B cell (primary cell): ENCODE measurements around the gene LCN15.

Experiments
- CTCF ChIP-seq: fragments of 200-600 bp; IDR thresholded peaks from one replicate; pipeline ENCODE4 v1.8.0; 2022; ENCODE audit warnings: antibody characterized with exemption, mild to moderate bottlenecking
- EZH2 ChIP-seq: IDR thresholded peaks from 2 replicates; pipeline ENCODE4 v1.6.1; 2012; ENCODE audit warnings: borderline replicate concordance, low read depth, mild to moderate bottlenecking, moderate library complexity, low read length; ENCODE audit not compliant: insufficient read depth, poor library complexity, severe bottlenecking

DNA sequence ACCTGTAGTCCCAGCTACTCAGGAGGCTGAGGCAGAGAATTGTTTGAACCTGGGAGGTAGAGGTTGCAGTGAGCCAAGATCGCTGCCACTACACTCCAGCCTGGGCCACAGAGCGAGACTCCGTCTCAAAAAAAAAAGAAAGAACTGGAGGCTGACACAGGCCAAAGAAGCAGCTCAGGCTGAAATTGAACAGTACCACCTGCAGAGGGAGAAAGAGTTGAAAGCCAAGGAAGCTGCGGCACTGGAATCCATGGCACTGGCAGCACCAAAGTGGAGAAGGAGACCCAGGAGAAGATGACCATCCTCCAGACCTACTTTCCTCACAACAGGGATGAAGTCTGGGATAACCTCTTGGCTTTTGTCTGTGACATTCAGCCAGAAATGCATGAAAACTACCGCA is 15.5 kb upstream of the LCN15 start:
- no peak for TF ChIP-seq EZH2
- TF ChIP-seq CTCF = no peak
